Hepatic stellate cell (primary cell): ENCODE measurements around the gene INTS15.
A peak's percentile ranks its signal among the peaks of the same experiment; 100 is the strongest.
"Not testable (repeated sequence)": the region's sequence is repeated elsewhere in the genome, so short reads cannot be mapped to it uniquely, and the experiment has no call there.

Experiments used
- DNase-seq: peaks from one replicate; pipeline ENCODE4 v3.0.0; 2011; ENCODE audit warnings: low spot score

Gene INTS15

GRCh38 chr7:6589829-6590644 lies at the start of gene INTS15:
Gene INTS15 (plus strand): TSS chr7:6590021. CDS start chr7:6590284, 263 bp downstream.
- peak; percentile 84 for DNase-seq

DNA sequence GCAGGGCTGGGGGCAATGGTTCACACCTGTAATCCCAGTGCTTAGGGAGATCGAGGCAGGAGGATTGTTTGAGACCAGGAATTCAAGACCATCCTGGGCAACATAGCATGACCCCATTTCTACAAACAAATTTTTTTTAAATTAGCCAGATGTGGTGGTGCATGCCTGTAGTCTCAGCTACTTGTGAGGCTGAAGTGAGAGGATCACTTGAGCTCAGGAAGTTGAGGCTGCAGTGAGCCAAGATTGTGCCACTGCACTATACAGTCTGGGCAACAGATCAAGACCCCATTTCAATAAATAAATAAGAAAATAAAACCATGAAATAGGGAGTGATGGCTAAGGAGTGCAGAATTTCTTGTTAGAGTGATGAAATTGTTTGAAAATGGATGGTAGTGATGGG lies 47.5 kb upstream of the INTS15 start:
- DNase-seq: no peak

DNA sequence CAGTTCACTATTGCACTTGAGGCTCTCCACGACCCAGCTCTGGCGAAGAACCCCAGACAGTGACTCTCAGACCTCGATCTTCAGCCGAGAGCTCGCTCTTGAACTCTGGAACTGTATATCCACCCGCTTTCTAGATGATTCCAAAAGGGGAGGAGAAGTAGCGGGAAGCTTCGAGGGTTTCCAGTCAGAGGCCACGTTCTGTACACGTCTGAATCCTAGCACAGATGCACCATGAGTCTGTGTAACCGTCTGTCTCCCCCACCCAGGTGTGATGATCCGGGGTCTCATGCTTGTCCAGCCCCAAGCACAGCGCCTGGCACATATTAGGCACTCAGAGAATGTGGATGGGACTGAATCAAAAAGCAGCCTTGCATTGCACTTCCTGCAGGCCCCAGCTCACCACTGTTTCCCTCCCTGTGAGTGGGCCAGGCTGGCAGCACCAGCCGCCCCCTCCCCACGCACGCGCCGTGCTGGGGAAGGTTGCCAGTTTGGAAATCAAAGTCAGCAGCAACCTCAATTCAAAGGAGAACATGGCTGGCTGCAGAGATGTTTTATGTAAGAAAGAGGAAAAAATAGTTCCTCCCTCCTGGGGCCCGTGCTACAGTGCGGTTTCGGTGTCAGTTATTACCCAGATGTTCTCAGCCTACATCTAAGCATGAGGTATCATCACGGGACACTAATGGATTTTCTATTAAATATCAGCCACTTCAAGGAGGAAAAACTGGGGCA lies 44.3 kb upstream of the INTS15 start:
- no peak for DNase-seq

- no peak for DNase-seq
Measured at GRCh38 chr7:6546498-6547251, 43.1 kb upstream of the INTS15 start.

- no peak for DNase-seq
Measured at GRCh38 chr7:6547400-6547799, 42.4 kb upstream of the INTS15 start.

GRCh38 chr7:6551016-6551511 lies 38.8 kb upstream of the INTS15 start, which contains the start of gene GRID2IP:
Gene GRID2IP (minus strand): TSS chr7:6551461. CDS start chr7:6551436, 25 bp downstream.
- DNase-seq: no peak

DNA sequence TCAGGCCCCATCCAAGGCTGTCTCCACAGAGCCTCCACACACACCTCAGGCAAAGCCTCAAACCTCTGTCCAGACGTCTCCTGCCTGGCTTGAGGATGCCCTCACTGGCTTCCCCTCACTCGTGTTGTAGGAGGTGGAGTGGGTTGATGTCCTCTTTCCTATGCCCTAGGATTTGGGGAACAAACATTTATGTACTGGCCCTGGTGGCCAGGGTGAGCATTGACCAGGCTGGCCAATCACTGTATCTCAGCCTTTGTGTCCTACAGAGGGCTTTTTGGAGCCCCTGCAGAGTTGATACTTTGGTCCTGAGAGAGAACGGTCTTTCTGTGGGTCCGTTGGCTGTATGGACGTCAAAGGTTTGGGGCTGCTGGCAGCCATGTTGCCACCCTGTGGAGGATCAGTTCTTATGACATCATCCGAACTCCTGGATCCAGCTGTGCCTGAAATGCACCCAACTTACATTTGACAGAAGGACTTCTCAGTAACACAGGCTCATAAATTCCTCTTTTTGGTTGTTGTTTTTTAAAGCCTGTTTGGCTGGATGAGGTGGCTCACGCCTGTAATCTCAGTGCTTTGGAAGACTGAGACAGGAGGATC lies 36.3 kb upstream of the INTS15 start:
- DNase-seq: no peak

DNA sequence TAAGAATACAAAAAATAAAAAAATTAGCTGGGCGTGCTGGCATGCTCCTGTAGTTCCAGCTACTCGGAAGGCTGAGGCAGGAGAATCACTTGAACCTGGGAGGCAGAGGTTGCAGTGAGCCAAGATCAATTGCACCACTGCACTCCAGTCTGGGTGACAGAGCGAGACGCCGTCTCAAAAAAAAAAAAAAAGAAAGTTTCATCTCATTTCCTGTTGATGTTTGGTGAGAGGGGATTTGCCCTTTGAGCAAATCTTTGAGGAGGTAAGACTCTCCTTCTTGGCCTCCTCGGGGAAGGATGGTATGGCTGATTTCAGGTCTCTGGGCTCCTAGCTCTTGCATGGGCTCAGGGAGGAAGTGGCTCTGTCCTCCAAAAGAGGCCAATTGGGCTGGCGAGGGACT lies 35.0 kb upstream of the INTS15 start:
- DNase-seq: no peak

GRCh38 chr7:6556196-6556595 lies 33.6 kb upstream of the INTS15 start:
- no peak for DNase-seq

GRCh38 chr7:6558837-6559236 lies 31.0 kb upstream of the INTS15 start:
- DNase-seq: peak; percentile 63

- DNase-seq: no peak
Measured at GRCh38 chr7:6559896-6560295, 29.9 kb upstream of the INTS15 start.

DNA sequence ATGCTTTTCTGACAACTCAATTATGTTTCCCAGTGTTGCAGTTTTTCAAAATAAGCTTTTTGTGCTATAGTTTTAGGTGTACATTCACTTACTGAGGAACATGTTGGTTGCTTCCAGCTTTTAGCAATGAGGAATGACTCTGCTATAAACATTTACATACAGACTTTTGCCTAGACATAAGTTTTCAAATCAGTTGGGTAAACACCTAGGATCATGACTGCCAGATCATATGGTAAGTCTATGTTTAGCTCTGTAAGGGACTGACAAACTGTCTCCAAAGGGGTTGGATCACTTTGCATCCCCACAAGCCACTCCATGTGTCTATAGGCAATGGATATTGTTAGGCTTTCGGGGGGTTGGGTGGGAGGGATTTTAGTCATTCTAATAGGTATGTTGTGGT lies 27.7 kb upstream of the INTS15 start:
- DNase-seq: no peak

DNA sequence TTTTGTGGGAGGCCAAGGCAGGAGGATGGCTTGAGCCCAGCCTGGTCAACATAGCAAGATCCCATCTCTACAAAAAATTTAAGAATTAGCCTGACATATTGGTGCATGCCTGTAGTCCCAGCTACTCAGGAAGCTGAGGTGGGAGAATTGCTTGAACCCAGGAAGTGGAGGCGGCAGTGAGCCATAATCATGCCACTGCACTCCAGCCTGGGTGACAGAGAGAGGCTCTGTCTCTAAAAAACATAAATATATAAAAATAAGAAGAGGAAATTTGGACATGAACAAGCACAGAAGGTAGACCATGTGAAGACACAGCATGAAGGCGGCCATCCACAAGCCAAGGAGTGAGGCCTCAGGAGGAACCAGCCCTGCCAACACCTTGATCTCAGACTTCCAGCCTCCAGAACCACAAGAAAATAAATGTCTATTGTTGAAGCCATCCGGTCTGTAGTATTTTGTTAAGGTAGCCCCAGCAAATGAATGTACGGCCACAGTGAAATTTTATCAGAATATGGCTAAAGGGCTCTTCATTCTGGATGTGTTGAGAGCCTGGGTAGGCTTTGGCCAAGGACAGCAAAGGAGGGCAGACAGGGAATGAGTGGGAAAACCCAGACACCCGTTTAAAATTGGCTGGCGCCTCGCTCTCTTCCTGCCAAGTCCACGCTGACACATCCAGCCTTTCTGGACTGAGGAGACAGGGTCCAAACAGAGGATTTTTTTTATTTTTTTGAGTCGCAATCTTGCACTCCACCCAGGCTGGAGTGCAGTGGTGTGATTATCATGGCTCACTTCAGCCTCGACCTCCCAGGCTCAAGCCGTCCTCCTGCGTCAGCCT lies 25.7 kb upstream of the INTS15 start:
- DNase-seq: no peak

GRCh38 chr7:6565655-6566054 lies 24.2 kb upstream of the INTS15 start:
- no peak for DNase-seq

- no peak for DNase-seq
Measured at GRCh38 chr7:6567886-6568285, 21.9 kb upstream of the INTS15 start.

DNA sequence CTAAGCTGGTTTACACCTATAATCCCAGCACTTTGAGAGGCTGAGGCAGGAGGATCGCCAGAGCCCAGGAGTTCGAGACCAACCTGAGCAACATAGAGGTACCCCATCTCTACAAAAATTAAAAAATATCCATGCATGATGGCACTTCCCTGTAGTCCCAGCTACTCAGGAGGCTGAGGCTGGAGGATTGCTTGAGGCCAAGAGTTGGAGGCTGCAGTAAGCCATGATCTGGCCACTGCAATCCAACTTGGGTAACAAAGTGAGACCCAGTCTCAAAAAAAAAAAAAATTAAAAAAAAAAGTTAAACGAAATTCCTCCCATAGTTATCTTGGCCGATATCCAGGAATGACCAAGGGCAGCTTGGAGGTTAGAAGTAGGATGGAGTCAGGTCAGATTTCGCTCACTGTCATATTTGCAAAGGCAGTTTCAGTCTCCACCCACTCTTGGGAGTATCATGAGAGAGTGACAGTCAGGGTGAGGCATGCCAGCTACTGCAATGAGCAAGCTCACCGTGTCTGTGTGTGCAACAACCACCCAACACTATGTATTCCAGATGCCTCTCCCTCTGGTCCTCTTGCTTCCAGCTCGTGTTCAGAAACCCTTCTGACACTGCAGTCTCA lies 18.6 kb upstream of the INTS15 start:
- no peak for DNase-seq

DNA sequence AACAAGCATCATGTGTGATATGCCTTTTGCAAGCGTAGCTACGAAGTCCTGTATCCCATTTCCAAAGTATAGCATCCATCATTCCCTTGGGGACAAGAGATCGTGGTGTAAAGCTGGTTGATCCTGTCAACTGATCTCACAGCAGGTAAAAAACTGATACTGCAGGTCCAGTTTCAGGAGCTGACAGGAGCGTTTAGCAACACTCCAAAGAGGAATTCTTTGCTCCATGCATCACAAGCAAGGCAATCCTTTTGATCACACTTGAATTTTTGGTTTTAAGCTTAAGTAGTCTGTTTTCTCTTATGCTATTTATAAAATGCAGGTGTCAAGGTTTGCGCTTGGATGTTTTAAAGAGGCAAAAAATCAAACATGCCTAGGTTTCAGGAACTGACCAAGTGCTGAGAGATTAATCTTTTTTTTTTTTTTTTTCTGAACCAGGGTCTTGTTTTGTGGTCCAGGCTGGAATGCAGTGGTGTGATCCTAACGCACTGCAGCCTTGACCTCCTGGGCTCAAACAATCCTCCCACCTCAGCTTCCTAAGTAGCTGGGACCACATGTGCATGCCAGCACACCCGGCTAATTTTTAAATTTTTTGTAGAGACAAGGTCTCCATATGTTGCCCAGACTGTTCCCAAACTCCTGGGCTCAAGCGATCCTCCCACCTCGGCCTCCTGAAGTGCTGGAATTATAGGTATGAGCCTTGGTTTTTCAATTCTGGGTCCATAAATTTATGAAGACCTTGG lies 14.4 kb upstream of the INTS15 start:
- no peak for DNase-seq

GRCh38 chr7:6576024-6576866 lies 13.6 kb upstream of the INTS15 start:
- no peak for DNase-seq

DNA sequence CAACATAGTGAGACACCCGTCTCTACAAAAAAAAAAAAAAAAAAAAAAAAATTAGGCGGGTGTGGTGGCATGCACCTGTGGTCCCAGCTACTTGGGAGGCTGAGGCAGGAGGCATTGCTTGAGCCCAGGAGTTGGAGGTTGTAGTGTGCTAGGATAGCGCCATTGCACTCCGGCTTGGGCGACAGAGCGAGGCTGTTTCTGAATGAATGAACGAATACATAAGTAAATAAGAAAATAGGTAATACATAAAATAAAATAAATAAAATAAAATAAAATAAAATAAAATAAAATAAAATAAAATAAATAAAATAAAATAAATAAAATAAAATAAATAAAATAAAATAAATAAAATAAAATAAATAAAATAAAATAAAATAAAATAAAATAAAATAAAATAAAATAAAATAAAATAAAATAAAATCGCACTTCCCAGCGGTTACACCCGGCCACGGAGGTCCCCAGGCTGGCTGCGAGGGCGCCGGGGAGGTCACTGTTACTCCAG lies 12.9 kb upstream of the INTS15 start:
- DNase-seq: not testable (repeated sequence)
